HG03175 (cell line): ENCODE measurements around the gene KAZN.

Experiments used
- ATAC-seq: cut with Tn5 transposase; IDR thresholded peaks from one replicate; pipeline ENCODE4 v1.9.1; 2021; ENCODE audit warnings: mild to moderate bottlenecking, moderate library complexity; ENCODE audit not compliant: unreplicated experiment

KAZN gene

GRCh38 chr1:14667651-14667984 is 69.1 kb downstream of the KAZN start:
- ATAC-seq = no peak

GRCh38 chr1:14668538-14668937 is 70.1 kb downstream of the KAZN start:
- no peak for ATAC-seq

GRCh38 chr1:14672005-14672404 is 73.5 kb downstream of the KAZN start:
- ATAC-seq = no peak

GRCh38 chr1:14674030-14674429 is 75.5 kb downstream of the KAZN start:
- no peak for ATAC-seq

- ATAC-seq = no peak
Observed at GRCh38 chr1:14676400-14676799, 77.9 kb downstream of the KAZN start.

- ATAC-seq = no peak
Observed at GRCh38 chr1:14677292-14677971, 78.9 kb downstream of the KAZN start.

- ATAC-seq = no peak
Observed at GRCh38 chr1:14678011-14678638, 79.6 kb downstream of the KAZN start.

- ATAC-seq = no peak
Observed at GRCh38 chr1:14679027-14679688, 80.7 kb downstream of the KAZN start.

- no peak for ATAC-seq
Observed at GRCh38 chr1:14681182-14681581, 82.7 kb downstream of the KAZN start.

- no peak for ATAC-seq
Observed at GRCh38 chr1:14682941-14683621, 84.6 kb downstream of the KAZN start.

GRCh38 chr1:14685078-14685477 is 86.6 kb downstream of the KAZN start:
- no peak for ATAC-seq

GRCh38 chr1:14686701-14687100 is 88.2 kb downstream of the KAZN start:
- no peak for ATAC-seq

- ATAC-seq = no peak
Observed at GRCh38 chr1:14687147-14687546, 88.7 kb downstream of the KAZN start.

- ATAC-seq = no peak
Observed at GRCh38 chr1:14689996-14690615, 91.6 kb downstream of the KAZN start.

- ATAC-seq = no peak
Observed at GRCh38 chr1:14693949-14694348, 95.5 kb downstream of the KAZN start.

- ATAC-seq = no peak
Observed at GRCh38 chr1:14694589-14694988, 96.1 kb downstream of the KAZN start.

GRCh38 chr1:14696761-14697160 is 98.3 kb downstream of the KAZN start:
- ATAC-seq = no peak

GRCh38 chr1:14697353-14697752 is 98.9 kb downstream of the KAZN start:
- no peak for ATAC-seq

- no peak for ATAC-seq
Observed at GRCh38 chr1:14698314-14698713, 99.8 kb downstream of the KAZN start.

GRCh38 chr1:14699620-14700019 is 101.1 kb downstream of the KAZN start:
- ATAC-seq = no peak

GRCh38 chr1:14704846-14705245 is 106.4 kb downstream of the KAZN start:
- no peak for ATAC-seq
